GM12801 (cell line): ENCODE measurements around the gene FYB1.

Experiments used
- TF ChIP-seq, protein P1 (sequence below): IDR thresholded peaks from one replicate; pipeline ENCODE4 v1.5.1; 2011; ENCODE audit warnings: control low read depth; ENCODE audit not compliant: insufficient read length; ENCODE audit errors: extremely low read depth

Gene FYB1

DNA sequence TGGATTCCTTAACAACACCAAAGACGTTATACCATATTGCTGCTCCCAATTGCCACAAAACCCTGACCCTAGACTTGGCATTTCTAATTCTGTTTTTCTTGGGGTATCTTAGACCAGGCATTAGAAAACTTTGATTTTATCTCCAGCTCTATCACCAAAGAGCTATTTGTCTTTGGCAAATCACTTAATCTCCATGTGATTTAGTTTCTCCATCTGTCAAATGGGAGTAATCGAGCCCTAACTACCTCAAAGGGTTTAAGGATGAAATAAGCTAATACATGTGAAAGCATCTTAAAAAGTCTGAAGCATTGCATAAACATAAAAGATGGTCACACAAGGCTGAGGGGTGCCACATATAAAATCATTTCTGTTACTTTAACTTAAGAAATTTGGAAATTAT lies 60.6 kb downstream of the FYB1 start:
- TF ChIP-seq, protein P1, sequence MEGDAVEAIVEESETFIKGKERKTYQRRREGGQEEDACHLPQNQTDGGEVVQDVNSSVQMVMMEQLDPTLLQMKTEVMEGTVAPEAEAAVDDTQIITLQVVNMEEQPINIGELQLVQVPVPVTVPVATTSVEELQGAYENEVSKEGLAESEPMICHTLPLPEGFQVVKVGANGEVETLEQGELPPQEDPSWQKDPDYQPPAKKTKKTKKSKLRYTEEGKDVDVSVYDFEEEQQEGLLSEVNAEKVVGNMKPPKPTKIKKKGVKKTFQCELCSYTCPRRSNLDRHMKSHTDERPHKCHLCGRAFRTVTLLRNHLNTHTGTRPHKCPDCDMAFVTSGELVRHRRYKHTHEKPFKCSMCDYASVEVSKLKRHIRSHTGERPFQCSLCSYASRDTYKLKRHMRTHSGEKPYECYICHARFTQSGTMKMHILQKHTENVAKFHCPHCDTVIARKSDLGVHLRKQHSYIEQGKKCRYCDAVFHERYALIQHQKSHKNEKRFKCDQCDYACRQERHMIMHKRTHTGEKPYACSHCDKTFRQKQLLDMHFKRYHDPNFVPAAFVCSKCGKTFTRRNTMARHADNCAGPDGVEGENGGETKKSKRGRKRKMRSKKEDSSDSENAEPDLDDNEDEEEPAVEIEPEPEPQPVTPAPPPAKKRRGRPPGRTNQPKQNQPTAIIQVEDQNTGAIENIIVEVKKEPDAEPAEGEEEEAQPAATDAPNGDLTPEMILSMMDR, result no peak

- TF ChIP-seq, protein P1, result no peak
These were observed 61.2 kb downstream of the FYB1 start for GRCh38 chr5:39158127-39158593.

GRCh38 chr5:39157701-39158100 lies 61.7 kb downstream of the FYB1 start:
- TF ChIP-seq, protein P1, result no peak

GRCh38 chr5:39156082-39156481 lies 63.3 kb downstream of the FYB1 start:
- TF ChIP-seq, protein P1, result no peak

- TF ChIP-seq, protein P1, result no peak
These were observed 67.6 kb downstream of the FYB1 start for GRCh38 chr5:39151745-39152144.

GRCh38 chr5:39149966-39150365 lies 69.4 kb downstream of the FYB1 start:
- TF ChIP-seq, protein P1, result no peak

GRCh38 chr5:39148983-39149534 lies 70.3 kb downstream of the FYB1 start:
- TF ChIP-seq, protein P1, result no peak
